Measurements from ENCODE around the gene ECE1. TPM values are rescaled to one million over a fixed set of nuclear protein-coding genes. Genes with fewer than 3 reads are reported as not detected.

The ECE1 gene
- total RNA-seq, 1 experiment from 2014 or later, result 192 TPM

DNA sequence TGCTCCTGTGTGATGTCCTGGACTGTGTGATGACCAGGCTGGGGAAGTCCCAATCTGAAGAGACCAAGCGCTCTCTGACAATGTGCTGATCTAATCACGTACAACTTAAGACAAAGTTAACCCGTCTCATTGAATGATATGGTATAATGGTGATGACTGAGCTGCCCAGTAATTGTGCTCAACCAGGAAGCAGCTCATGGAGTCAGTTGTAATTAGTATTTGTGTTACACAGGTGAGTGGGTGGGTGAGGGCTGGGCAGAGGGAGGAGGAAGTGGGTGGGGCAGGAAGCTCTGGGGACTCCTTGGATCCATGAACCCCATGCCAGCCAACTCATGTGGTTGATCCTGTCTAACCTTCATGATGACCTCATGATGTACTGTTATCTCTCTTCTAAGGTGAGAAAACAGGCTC, 8.7 kb upstream of the ECE1 start:
- Histone ChIP-seq H3K36me3 (ENCODE audit: control insufficient read depth, insufficient read depth, low read length) (no peaks in the 10 kb centered on the region), H3K27ac (ENCODE audit: low read length) (peak overlapping the region; percentile 26; the same call in 1 of the 2 replicates), H3K4me1 (ENCODE audit: control insufficient read depth, insufficient read depth, low read length) (peaks cover 44% of the 10 kb centered on the region), H3K27me3 (ENCODE audit: control insufficient read depth, insufficient read depth, low read length) (no peaks in the 10 kb centered on the region), H3K9me3 (ENCODE audit: control insufficient read depth, insufficient read depth, low read depth, low read length) (no peaks in the 10 kb centered on the region), H3K4me3 (ENCODE audit: low read depth in 2 of 2, low read length in 2 of 2) (no peak overlapping the region)
- ChIA-PET POLR2A (no interaction called here), CTCF (interaction anchor here (0.7 to 1.3 kb wide), 2 partner anchors 8 to 29 kb away, joined by 4 read pairs; no protein-coding TSS in a partner anchor)
- intact Hi-C loops (cut with micrococcal nuclease; ENCODE audit: unreplicated experiment), result no loop called here
- no TSS peak for BruUV-seq (replicated peaks)
- no peak for TF ChIP-seq SIN3A (IDR thresholded peaks at IDR 0.05; ENCODE audit: borderline replicate concordance, insufficient read depth, low read depth, low read length)
- no peak for TF ChIP-seq TCF7L2 (IDR thresholded peaks at IDR 0.05; ENCODE audit: low read depth, low read length)
- TF ChIP-seq POLR2AphosphoS5 (IDR thresholded peaks at IDR 0.05; ENCODE audit: low read depth, low read length), result no peak
- TF ChIP-seq, protein P1, sequence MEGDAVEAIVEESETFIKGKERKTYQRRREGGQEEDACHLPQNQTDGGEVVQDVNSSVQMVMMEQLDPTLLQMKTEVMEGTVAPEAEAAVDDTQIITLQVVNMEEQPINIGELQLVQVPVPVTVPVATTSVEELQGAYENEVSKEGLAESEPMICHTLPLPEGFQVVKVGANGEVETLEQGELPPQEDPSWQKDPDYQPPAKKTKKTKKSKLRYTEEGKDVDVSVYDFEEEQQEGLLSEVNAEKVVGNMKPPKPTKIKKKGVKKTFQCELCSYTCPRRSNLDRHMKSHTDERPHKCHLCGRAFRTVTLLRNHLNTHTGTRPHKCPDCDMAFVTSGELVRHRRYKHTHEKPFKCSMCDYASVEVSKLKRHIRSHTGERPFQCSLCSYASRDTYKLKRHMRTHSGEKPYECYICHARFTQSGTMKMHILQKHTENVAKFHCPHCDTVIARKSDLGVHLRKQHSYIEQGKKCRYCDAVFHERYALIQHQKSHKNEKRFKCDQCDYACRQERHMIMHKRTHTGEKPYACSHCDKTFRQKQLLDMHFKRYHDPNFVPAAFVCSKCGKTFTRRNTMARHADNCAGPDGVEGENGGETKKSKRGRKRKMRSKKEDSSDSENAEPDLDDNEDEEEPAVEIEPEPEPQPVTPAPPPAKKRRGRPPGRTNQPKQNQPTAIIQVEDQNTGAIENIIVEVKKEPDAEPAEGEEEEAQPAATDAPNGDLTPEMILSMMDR (IDR thresholded peaks at IDR 0.05), result no peak
- TF ChIP-seq, protein P2, sequence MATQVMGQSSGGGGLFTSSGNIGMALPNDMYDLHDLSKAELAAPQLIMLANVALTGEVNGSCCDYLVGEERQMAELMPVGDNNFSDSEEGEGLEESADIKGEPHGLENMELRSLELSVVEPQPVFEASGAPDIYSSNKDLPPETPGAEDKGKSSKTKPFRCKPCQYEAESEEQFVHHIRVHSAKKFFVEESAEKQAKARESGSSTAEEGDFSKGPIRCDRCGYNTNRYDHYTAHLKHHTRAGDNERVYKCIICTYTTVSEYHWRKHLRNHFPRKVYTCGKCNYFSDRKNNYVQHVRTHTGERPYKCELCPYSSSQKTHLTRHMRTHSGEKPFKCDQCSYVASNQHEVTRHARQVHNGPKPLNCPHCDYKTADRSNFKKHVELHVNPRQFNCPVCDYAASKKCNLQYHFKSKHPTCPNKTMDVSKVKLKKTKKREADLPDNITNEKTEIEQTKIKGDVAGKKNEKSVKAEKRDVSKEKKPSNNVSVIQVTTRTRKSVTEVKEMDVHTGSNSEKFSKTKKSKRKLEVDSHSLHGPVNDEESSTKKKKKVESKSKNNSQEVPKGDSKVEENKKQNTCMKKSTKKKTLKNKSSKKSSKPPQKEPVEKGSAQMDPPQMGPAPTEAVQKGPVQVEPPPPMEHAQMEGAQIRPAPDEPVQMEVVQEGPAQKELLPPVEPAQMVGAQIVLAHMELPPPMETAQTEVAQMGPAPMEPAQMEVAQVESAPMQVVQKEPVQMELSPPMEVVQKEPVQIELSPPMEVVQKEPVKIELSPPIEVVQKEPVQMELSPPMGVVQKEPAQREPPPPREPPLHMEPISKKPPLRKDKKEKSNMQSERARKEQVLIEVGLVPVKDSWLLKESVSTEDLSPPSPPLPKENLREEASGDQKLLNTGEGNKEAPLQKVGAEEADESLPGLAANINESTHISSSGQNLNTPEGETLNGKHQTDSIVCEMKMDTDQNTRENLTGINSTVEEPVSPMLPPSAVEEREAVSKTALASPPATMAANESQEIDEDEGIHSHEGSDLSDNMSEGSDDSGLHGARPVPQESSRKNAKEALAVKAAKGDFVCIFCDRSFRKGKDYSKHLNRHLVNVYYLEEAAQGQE (IDR thresholded peaks at IDR 0.05; ENCODE audit: insufficient read depth in 1 of 2, low read depth in 2 of 2, low read length in 1 of 2), result no peak
- no peak for ATAC-seq
- in situ Hi-C loops (cut with HindIII; ENCODE audit: low pct_unique_long_range_greater_than_20kb, low sequenced_read_pairs), result no loop called here
- no peak for DNase-seq (ENCODE audit: low read depth, low spot score)

DNA sequence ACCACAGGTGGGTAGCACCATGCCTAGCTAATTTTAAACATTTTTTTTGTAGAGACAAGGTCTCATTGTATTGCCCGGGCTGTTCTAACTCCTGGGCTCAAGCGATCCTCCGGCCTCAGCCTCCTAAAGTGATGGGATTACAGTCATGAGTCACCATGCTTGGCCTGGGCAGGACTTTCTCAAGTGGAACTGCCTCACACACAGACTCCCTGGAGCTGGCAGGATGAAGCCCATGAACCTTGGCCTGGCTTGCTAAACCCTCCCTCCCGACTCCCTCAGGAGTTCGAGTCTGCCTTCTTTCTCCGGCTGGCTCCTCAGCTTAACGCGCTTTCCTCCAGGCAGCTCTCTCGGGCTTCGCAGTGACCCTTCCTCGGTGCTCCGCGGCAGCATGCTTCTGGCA, 7.7 kb upstream of the ECE1 start:
- DNase-seq (ENCODE audit: low read depth, low spot score) (no peak), ATAC-seq (no peak)
- TF ChIP-seq TCF7L2 (IDR thresholded peaks at IDR 0.05; ENCODE audit: low read depth, low read length), result no peak
- TF ChIP-seq, protein P1 (IDR thresholded peaks at IDR 0.05), result no peak
- TF ChIP-seq, protein P2 (IDR thresholded peaks at IDR 0.05; ENCODE audit: insufficient read depth in 1 of 2, low read depth in 2 of 2, low read length in 1 of 2), result no peak
- TF ChIP-seq SIN3A (IDR thresholded peaks at IDR 0.05; ENCODE audit: borderline replicate concordance, insufficient read depth, low read depth, low read length), result no peak
- TF ChIP-seq POLR2AphosphoS5 (IDR thresholded peaks at IDR 0.05; ENCODE audit: low read depth, low read length), result no peak
- BruUV-seq (replicated peaks), result no TSS peak
- H3K4me3 ChIP-seq (ENCODE audit: low read depth in 2 of 2, low read length in 2 of 2), result no peak overlapping the region
- ChIA-PET CTCF (interaction anchor here (0.6 to 1.3 kb wide), 2 partner anchors 26 to 28 kb away, joined by 4 read pairs; no protein-coding TSS in a partner anchor), POLR2A (no interaction called here)
- peaks cover 46% of the 10 kb centered on the region for H3K4me1 ChIP-seq (ENCODE audit: control insufficient read depth, insufficient read depth, low read length)
- no peaks in the 10 kb centered on the region for H3K9me3 ChIP-seq (ENCODE audit: control insufficient read depth, insufficient read depth, low read depth, low read length)
- no peaks in the 10 kb centered on the region for H3K27me3 ChIP-seq (ENCODE audit: control insufficient read depth, insufficient read depth, low read length)
- in situ Hi-C loops (cut with HindIII; ENCODE audit: low pct_unique_long_range_greater_than_20kb, low sequenced_read_pairs) (no loop called here), intact Hi-C loops (cut with micrococcal nuclease; ENCODE audit: unreplicated experiment) (no loop called here)
- H3K36me3 ChIP-seq (ENCODE audit: control insufficient read depth, insufficient read depth, low read length), result no peaks in the 10 kb centered on the region
- no peak overlapping the region for H3K27ac ChIP-seq (ENCODE audit: low read length)
